SU-DHL-6 (cell line): ENCODE results near the gene SRGAP1.

ENCODE experiments used
- H2AFZ ChIP-seq: fragments of 200-600 bp; sonication (generic); 2 replicates; pipeline ENCODE4 v1.6.1; 2014; ENCODE audit warnings: low read depth, mild to moderate bottlenecking, moderate library complexity, mixed read lengths, antibody characterized with exemption, low read length; ENCODE audit not compliant: severe bottlenecking
- H3F3A ChIP-seq: fragments of 200-600 bp; shearing (Covaris generic); 2 replicates; pipeline ENCODE4 v1.6.0; 2016; ENCODE audit warnings: antibody characterized with exemption, mild to moderate bottlenecking; ENCODE audit not compliant: insufficient read depth
- H3K27ac ChIP-seq: fragments of 200-600 bp; sonication (generic); 2 replicates; pipeline ENCODE4 v1.5.1; 2016; ENCODE audit warnings: low read depth, mild to moderate bottlenecking, low read length, moderate library complexity, mixed read lengths
- H3K27me3 ChIP-seq: fragments of 200-600 bp; sonication (generic), shearing (Covaris generic); 2 replicates; pipeline ENCODE4 v1.6.0; 2014; ENCODE audit warnings: mild to moderate bottlenecking, low read length
- H3K36me3 ChIP-seq: fragments of 200-600 bp; sonication (generic); 2 replicates; pipeline ENCODE4 v1.6.1; 2014; ENCODE audit warnings: mild to moderate bottlenecking, low read length, mixed read lengths
- H3K4me2 ChIP-seq: fragments of 300-600, 200-600 bp; shearing (Covaris generic), sonication (generic); 2 replicates; pipeline ENCODE4 v1.6.0; 2014; ENCODE audit warnings: low read length, low read depth, mild to moderate bottlenecking; ENCODE audit not compliant: poor library complexity, severe bottlenecking
- H3K4me3 ChIP-seq: fragments of 200-600 bp; sonication (generic); 2 replicates; pipeline ENCODE4 v1.5.1; 2014; ENCODE audit warnings: antibody characterized with exemption, low read length, mild to moderate bottlenecking, mixed read lengths; ENCODE audit not compliant: insufficient read depth, poor library complexity, severe bottlenecking
- H3K79me2 ChIP-seq: fragments of 200-600 bp; sonication (generic); 2 replicates; pipeline ENCODE4 v1.6.1; 2014; ENCODE audit warnings: mild to moderate bottlenecking, low read length, moderate library complexity; ENCODE audit not compliant: insufficient read depth
- H3K9ac ChIP-seq: fragments of 200-600 bp; sonication (generic); 2 replicates; pipeline ENCODE4 v1.7.0; 2014; ENCODE audit warnings: mild to moderate bottlenecking, low read length
- H3K9me2 ChIP-seq: fragments of 200-600 bp; sonication (generic); replicated peaks from 2 replicates; pipeline ENCODE4 v1.6.1; 2014; ENCODE audit warnings: low read length; ENCODE audit not compliant: insufficient read depth
- H3K9me3 ChIP-seq: fragments of 200-600 bp; sonication (generic); 2 replicates; pipeline ENCODE4 v1.6.1; 2014; ENCODE audit warnings: low read length, mixed read lengths; ENCODE audit not compliant: insufficient read depth
- H4K20me1 ChIP-seq: fragments of 200-600 bp; sonication (generic); 2 replicates; pipeline ENCODE4 v1.6.1; 2014; ENCODE audit warnings: low read depth, mild to moderate bottlenecking, antibody characterized with exemption, low read length, moderate library complexity, mixed read lengths
- CTCF ChIP-seq: fragments of 200-600 bp; sonication (generic); IDR thresholded peaks from one replicate; pipeline ENCODE4 v1.5.1; 2017; ENCODE audit warnings: antibody characterized with exemption, mild to moderate bottlenecking, low read length, moderate library complexity; ENCODE audit not compliant: insufficient read depth, poor library complexity, severe bottlenecking
- EZH2phosphoT487 ChIP-seq: fragments of 200-600 bp; sonication (generic), shearing (Covaris generic); conservative IDR thresholded peaks from 2 replicates; pipeline ENCODE4 v1.6.1; 2018; ENCODE audit warnings: mild to moderate bottlenecking, antibody characterized with exemption, low read length, moderate library complexity, mixed read lengths

Gene SRGAP1

GRCh38 chr12:64103825-64104740 lies 259.6 kb downstream of the SRGAP1 start:
- no peaks in the 10 kb centered on the region for H3K27me3 ChIP-seq
- no peak overlapping the region for H3K4me2 ChIP-seq
- no peaks in the 10 kb centered on the region for H4K20me1 ChIP-seq
- no peaks in the 10 kb centered on the region for H3K79me2 ChIP-seq
- H3K9me2 ChIP-seq = no peaks in the 10 kb centered on the region
- no peaks in the 10 kb centered on the region for H3K36me3 ChIP-seq
- H3K9me3 ChIP-seq = no peaks in the 10 kb centered on the region
- TF ChIP-seq EZH2phosphoT487 = no peak
- no peak for TF ChIP-seq CTCF
- no peaks in the 10 kb centered on the region for H3F3A ChIP-seq
- H3K9ac ChIP-seq = no peak overlapping the region
- H3K4me3 ChIP-seq = no peak overlapping the region
- H3K27ac ChIP-seq = no peak overlapping the region
- H2AFZ ChIP-seq = no peak overlapping the region

DNA sequence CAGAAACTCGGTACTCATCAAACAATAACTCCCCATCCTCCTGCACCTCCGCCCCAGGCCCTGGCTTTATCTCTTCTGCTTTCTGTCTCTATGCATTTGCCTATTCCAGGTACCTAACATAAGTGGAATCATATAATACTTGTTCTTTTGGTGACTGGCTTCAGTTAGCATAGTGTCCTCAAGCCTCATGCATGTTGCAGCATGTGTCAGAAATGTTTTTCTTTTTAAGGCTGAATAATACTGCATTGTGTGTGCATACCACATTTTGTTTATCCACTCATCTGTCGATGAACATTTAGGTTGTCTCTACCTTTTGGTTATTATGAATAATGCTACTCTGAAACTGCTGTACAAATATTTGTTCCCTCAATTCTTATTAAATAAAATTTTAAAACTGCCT lies 260.5 kb downstream of the SRGAP1 start:
- H3K4me3 ChIP-seq = no peak overlapping the region
- H2AFZ ChIP-seq = no peak overlapping the region
- H3K9ac ChIP-seq = no peak overlapping the region
- no peaks in the 10 kb centered on the region for H3K27me3 ChIP-seq
- no peaks in the 10 kb centered on the region for H3K9me2 ChIP-seq
- no peaks in the 10 kb centered on the region for H3F3A ChIP-seq
- H3K9me3 ChIP-seq = no peaks in the 10 kb centered on the region
- no peaks in the 10 kb centered on the region for H3K36me3 ChIP-seq
- H3K79me2 ChIP-seq = no peaks in the 10 kb centered on the region
- H4K20me1 ChIP-seq = no peaks in the 10 kb centered on the region
- TF ChIP-seq EZH2phosphoT487 (no peak), CTCF (no peak)
- H3K27ac ChIP-seq = no peak overlapping the region
- no peak overlapping the region for H3K4me2 ChIP-seq

DNA sequence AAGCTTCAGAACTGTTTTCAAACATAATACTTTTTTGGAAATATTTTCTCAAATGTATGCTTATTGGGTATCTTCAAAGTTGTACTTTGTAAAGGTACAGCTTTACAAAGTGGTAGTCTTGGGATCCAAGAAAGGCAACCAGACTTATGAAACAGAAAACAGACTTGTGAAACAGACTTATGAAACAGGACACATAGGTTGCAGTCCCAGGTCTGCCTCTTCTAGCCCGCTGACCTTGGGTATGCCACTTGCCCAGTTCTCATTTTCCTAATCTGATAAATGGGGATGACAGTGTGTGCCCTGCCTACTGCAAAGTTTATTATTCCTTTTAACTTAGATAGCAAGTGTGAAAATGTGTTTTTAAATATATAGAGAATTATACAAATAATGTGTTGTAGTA lies 263.3 kb downstream of the SRGAP1 start:
- no peak overlapping the region for H3K4me2 ChIP-seq
- H3K9me3 ChIP-seq = no peaks in the 10 kb centered on the region

More for the DNA sequence above, 263.3 kb downstream of the SRGAP1 start:
- Histone ChIP-seq H4K20me1 (no peaks in the 10 kb centered on the region), H3K27me3 (no peaks in the 10 kb centered on the region), H3K27ac (no peak overlapping the region), H3F3A (no peaks in the 10 kb centered on the region), H3K9me2 (no peaks in the 10 kb centered on the region), H3K36me3 (no peaks in the 10 kb centered on the region), H3K79me2 (no peaks in the 10 kb centered on the region), H2AFZ (no peak overlapping the region), H3K4me3 (no peak overlapping the region), H3K9ac (no peak overlapping the region)
- TF ChIP-seq EZH2phosphoT487 (no peak), CTCF (no peak)
